Peyer's patch (tissue), 4 donors: Measurements from ENCODE around the gene CNTRL.

Experiments
- CTCF ChIP-seq, 6 experiments: fragments of 450-650 bp in 4 of 6; fragments of 200-600 bp in 2 of 6; sonication (generic) in 1 of 6; IDR thresholded peaks; one replicate each; pipeline ENCODE4 v1.5.1; 2017 to 2019; ENCODE audit warnings: antibody characterized with exemption in 6 of 6, mild to moderate bottlenecking in 3 of 6, moderate library complexity in 1 of 6
- POLR2A ChIP-seq, 2 donors: fragments of 450-650 bp; IDR thresholded peaks; one replicate each; pipeline ENCODE4 v1.5.1; 2017; ENCODE audit warnings: antibody characterized with exemption in 2 of 2, mild to moderate bottlenecking in 2 of 2, moderate library complexity in 2 of 2

GRCh38 chr9:121069396-121069795, 5.4 kb upstream of the CNTRL start:
- TF ChIP-seq CTCF (IDR thresholded peaks at IDR 0.05) (no peak), POLR2A (IDR thresholded peaks at IDR 0.05) (no peak)
